ENCODE data around the gene AOPEP. TPM values are rescaled to one million over a fixed set of nuclear protein-coding genes. Genes with fewer than 3 reads are reported as not detected.

The AOPEP gene
- total and polyA plus RNA-seq, 9 of the 15 experiments (the other 6 are each of a cell fraction or from before 2014, with no cell fraction given) = 4.5 to 19.3 (median 13.5) TPM

GRCh38 chr9:95029720-95030119, 303.2 kb downstream of the AOPEP start:
- no TSS peak for BruUV-seq (replicated peaks)
- ChIA-PET POLR2A (no interaction called here), CTCF (ENCODE audit: low intra/inter-chr PET ratio) (no interaction called here)
- Histone ChIP-seq H3K9ac (ENCODE audit: insufficient read depth in 1 of 2, low read depth in 2 of 2, low read length in 2 of 2) (no peak overlapping the region), H2AFZ (ENCODE audit: low read depth, low read length) (no peak overlapping the region), H3K79me2 (ENCODE audit: control insufficient read depth, insufficient read depth, low read length) (no peaks in the 10 kb centered on the region), H3K36me3 (ENCODE audit: control insufficient read depth, insufficient read depth, low read length) (no peaks in the 10 kb centered on the region), H3K9me3 (replicated peaks; ENCODE audit: control insufficient read depth, insufficient read depth, low read depth, low read length) (no peaks in the 10 kb centered on the region), H3K4me1 (replicated peaks in 1 of 2; ENCODE audit: control insufficient read depth in 2 of 2, insufficient read depth in 2 of 2, low read length in 2 of 2) (peaks cover 5 to 14% of the 10 kb centered on the region in 2 experiments; a peak in 4 of 5 replicates), H3K9me1 (ENCODE audit: control insufficient read depth, insufficient read depth, low read length) (no peaks in the 10 kb centered on the region), H3K4me3 (no peak overlapping the region), H3K4me2 (ENCODE audit: insufficient read depth, low read length) (no peak overlapping the region), H3K27me3 (ENCODE audit: control insufficient read depth in 2 of 2, insufficient read depth in 2 of 2, low read length in 2 of 2) (no peaks in the 10 kb centered on the region), H3K27ac (ENCODE audit: extremely low read depth, low read depth, low read length) (no peak overlapping the region), H4K20me1 (replicated peaks; ENCODE audit: control insufficient read depth, insufficient read depth, low read length) (no peaks in the 10 kb centered on the region; the same call in 1 of the 2 replicates)
- intact Hi-C loops (cut with micrococcal nuclease) (no loop called here), in situ Hi-C loops (cut with MboI) (no loop called here)
- FAIRE-seq (no peak), DNase-seq (ENCODE audit: extremely low read depth in 1 of 4, low spot score in 3 of 4) (no peak), ATAC-seq (no peak)
- WGBS (ENCODE audit: insufficient coverage, low coverage, missing lambda C conversion rate) = 62% methylated on average over 2 of the region's 2 CpGs
- TF ChIP-seq CBFB (CRISPR knock-in tag; IDR thresholded peaks at IDR 0.05) (no peak), SP1 (CRISPR knock-in tag; IDR thresholded peaks at IDR 0.05) (no peak), ZNF224 (CRISPR knock-in tag; IDR thresholded peaks at IDR 0.05) (no peak), VEZF1 (CRISPR knock-in tag; IDR thresholded peaks at IDR 0.05) (no peak), PBX2 (CRISPR knock-in tag; IDR thresholded peaks at IDR 0.05; ENCODE audit: low read depth) (no peak), PBX2 (tag; conservative IDR thresholded peaks at IDR 0.05; ENCODE audit: low read depth) (no peak), KLF10 (CRISPR knock-in tag; IDR thresholded peaks at IDR 0.05) (no peak), BMI1 (IDR thresholded peaks at IDR 0.05; ENCODE audit: low read length) (no peak)
- TF ChIP-seq, protein P1, sequence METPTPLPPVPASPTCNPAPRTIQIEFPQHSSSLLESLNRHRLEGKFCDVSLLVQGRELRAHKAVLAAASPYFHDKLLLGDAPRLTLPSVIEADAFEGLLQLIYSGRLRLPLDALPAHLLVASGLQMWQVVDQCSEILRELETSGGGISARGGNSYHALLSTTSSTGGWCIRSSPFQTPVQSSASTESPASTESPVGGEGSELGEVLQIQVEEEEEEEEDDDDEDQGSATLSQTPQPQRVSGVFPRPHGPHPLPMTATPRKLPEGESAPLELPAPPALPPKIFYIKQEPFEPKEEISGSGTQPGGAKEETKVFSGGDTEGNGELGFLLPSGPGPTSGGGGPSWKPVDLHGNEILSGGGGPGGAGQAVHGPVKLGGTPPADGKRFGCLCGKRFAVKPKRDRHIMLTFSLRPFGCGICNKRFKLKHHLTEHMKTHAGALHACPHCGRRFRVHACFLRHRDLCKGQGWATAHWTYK (CRISPR knock-in tag; IDR thresholded peaks at IDR 0.05) = no peak
- TF ChIP-seq, protein P2, sequence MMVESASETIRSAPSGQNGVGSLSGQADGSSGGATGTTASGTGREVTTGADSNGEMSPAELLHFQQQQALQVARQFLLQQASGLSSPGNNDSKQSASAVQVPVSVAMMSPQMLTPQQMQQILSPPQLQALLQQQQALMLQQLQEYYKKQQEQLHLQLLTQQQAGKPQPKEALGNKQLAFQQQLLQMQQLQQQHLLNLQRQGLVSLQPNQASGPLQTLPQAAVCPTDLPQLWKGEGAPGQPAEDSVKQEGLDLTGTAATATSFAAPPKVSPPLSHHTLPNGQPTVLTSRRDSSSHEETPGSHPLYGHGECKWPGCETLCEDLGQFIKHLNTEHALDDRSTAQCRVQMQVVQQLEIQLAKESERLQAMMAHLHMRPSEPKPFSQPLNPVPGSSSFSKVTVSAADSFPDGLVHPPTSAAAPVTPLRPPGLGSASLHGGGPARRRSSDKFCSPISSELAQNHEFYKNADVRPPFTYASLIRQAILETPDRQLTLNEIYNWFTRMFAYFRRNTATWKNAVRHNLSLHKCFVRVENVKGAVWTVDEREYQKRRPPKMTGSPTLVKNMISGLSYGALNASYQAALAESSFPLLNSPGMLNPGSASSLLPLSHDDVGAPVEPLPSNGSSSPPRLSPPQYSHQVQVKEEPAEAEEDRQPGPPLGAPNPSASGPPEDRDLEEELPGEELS (CRISPR knock-in tag; IDR thresholded peaks at IDR 0.05; ENCODE audit: borderline replicate concordance) = no peak
- TF ChIP-seq, protein P3, sequence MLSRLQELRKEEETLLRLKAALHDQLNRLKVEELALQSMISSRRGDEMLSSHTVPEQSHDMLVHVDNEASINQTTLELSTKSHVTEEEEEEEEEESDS (CRISPR knock-in tag; IDR thresholded peaks at IDR 0.05) = no peak
- TF ChIP-seq, protein P4, sequence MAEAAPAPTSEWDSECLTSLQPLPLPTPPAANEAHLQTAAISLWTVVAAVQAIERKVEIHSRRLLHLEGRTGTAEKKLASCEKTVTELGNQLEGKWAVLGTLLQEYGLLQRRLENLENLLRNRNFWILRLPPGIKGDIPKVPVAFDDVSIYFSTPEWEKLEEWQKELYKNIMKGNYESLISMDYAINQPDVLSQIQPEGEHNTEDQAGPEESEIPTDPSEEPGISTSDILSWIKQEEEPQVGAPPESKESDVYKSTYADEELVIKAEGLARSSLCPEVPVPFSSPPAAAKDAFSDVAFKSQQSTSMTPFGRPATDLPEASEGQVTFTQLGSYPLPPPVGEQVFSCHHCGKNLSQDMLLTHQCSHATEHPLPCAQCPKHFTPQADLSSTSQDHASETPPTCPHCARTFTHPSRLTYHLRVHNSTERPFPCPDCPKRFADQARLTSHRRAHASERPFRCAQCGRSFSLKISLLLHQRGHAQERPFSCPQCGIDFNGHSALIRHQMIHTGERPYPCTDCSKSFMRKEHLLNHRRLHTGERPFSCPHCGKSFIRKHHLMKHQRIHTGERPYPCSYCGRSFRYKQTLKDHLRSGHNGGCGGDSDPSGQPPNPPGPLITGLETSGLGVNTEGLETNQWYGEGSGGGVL (CRISPR knock-in tag; IDR thresholded peaks at IDR 0.05) = no peak
- TF ChIP-seq, protein P5, sequence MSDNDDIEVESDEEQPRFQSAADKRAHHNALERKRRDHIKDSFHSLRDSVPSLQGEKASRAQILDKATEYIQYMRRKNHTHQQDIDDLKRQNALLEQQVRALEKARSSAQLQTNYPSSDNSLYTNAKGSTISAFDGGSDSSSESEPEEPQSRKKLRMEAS (CRISPR knock-in tag; IDR thresholded peaks at IDR 0.05) = no peak

All from K562 (cell line).